HCT116 (cell line): ENCODE data around the gene CACNB1. TPM values are rescaled to one million over a fixed set of nuclear protein-coding genes. Genes with fewer than 3 reads are reported as not detected.

Source experiments
- ATAC-seq: fragments of 200-7000 bp; cut with Tn5 transposase; 2 replicates; pipeline ENCODE4 v1.9.1; 2020; ENCODE audit warnings: mild to moderate bottlenecking, moderate library complexity
- BruUV-seq: library from RNA; stranded (reverse); fragments of 400-500 nt; replicated peaks from 2 replicates; lab custom pipeline; 2021; lab: Mats Ljungman, UMichigan
- CTCF ChIA-PET: fragments of 300-600 bp; sonication (Branson Sonifier 250); formaldehyde crosslinking; loops from one replicate; lab custom pipeline; 2021; ENCODE audit warnings: antibody characterized with exemption; lab: Charles Lee
- POLR2A ChIA-PET: fragments of 300-600, 350-600 bp; sonication (Branson Sonifier 250); formaldehyde crosslinking; loops from one replicate; lab custom pipeline; 2021; ENCODE audit warnings: antibody characterized with exemption; lab: Charles Lee
- RAD21 ChIA-PET, 2 experiments: fragments of 300-600 bp; sonication (Branson Sonifier 250); formaldehyde crosslinking; loops; one replicate each; lab custom pipeline; 2023; ENCODE audit warnings: low total read pairs in 2 of 2; ENCODE audit not compliant: uncharacterized antibody in 2 of 2, unreplicated experiment in 2 of 2, low non-redundant PET in 1 of 2; lab: Charles Lee
- DNase-seq: peaks from one replicate; pipeline ENCODE4 v3.0.0-alpha.2; 2010; ENCODE audit warnings: low read depth, low spot score
- H2AFZ ChIP-seq: fragments of 200-600 bp; shearing (Covaris generic), sonication (generic); 2 replicates; pipeline ENCODE4 v1.6.1; 2017; ENCODE audit warnings: low read depth, mixed run types, mixed read lengths, antibody characterized with exemption, low read length; ENCODE audit not compliant: poor library complexity, severe bottlenecking
- H3K27ac ChIP-seq: 2 replicates; pipeline ENCODE4 v1.5.1; 2012; ENCODE audit warnings: low read depth, low read length
- H3K27me3 ChIP-seq: fragments of 200-600 bp; sonication (generic); 2 replicates; pipeline ENCODE4 v1.6.1; 2016; ENCODE audit warnings: mixed run types, low read length, mixed read lengths; ENCODE audit not compliant: insufficient read depth
- H3K36me3 ChIP-seq, 2 experiments: fragments of 200-500 bp in 1 of 2; fragments of 200-600 bp in 1 of 2; sonication (Bioruptor generic) in 1 of 2; sonication (generic) in 1 of 2; 2 replicates each; pipeline versions ENCODE4 v1.5.1 to v1.6.1; 2014 to 2016; ENCODE audit warnings: low read length in 2 of 2, inconsistent platforms in 1 of 2, mixed read lengths in 1 of 2, mixed run types in 1 of 2; ENCODE audit not compliant: insufficient read depth in 2 of 2, control insufficient read depth in 1 of 2
- H3K4me1 ChIP-seq, 2 experiments: fragments of 200-600 bp in 1 of 2; sonication (generic) in 1 of 2; 2 replicates each; pipeline versions ENCODE4 v1.5.1 to v1.6.1; 2012 to 2017; ENCODE audit warnings: low read length in 2 of 2, inconsistent platforms in 1 of 2, mild to moderate bottlenecking in 1 of 2, mixed read lengths in 1 of 2, mixed run types in 1 of 2, moderate library complexity in 1 of 2; ENCODE audit not compliant: insufficient read depth in 2 of 2, control insufficient read depth in 1 of 2
- H3K4me2 ChIP-seq: fragments of 200-600 bp; sonication (generic); 2 replicates; pipeline ENCODE4 v1.6.1; 2017; ENCODE audit warnings: mixed run types, low read length, mixed read lengths
- H3K4me3 ChIP-seq, 2 experiments: fragments of 200-600 bp in 1 of 2; sonication (generic) in 1 of 2; replicated peaks in 1 of 2; 2 replicates each; pipeline ENCODE4 v1.5.1; 2011 to 2016; ENCODE audit warnings: low read length in 2 of 2, control low read depth in 1 of 2, low read depth in 1 of 2, mild to moderate bottlenecking in 1 of 2, mixed read lengths in 1 of 2, mixed run types in 1 of 2
- H3K79me2 ChIP-seq: fragments of 200-600 bp; sonication (generic); 2 replicates; pipeline ENCODE4 v1.6.1; 2017; ENCODE audit warnings: mild to moderate bottlenecking, mixed run types, low read length, moderate library complexity, mixed read lengths; ENCODE audit not compliant: insufficient read depth
- H3K9ac ChIP-seq: fragments of 200-600 bp; sonication (generic); 2 replicates; pipeline ENCODE4 v1.6.1; 2016; ENCODE audit warnings: low read length, mixed read lengths
- H3K9me2 ChIP-seq: fragments of 200-600 bp; sonication (generic), shearing (Covaris generic); 2 replicates; pipeline ENCODE4 v1.6.1; 2017; ENCODE audit warnings: mixed run types, mild to moderate bottlenecking, moderate library complexity; ENCODE audit not compliant: insufficient read depth
- H3K9me3 ChIP-seq, 2 experiments: fragments of 200-500 bp in 1 of 2; fragments of 200-600 bp in 1 of 2; sonication (Bioruptor generic) in 1 of 2; sonication (generic) in 1 of 2; 2 replicates each; pipeline ENCODE4 v1.6.1; 2014 to 2017; ENCODE audit warnings: low read length in 2 of 2, mixed read lengths in 2 of 2, inconsistent platforms in 1 of 2, low read depth in 1 of 2, mild to moderate bottlenecking in 1 of 2, mixed run types in 1 of 2, moderate library complexity in 1 of 2; ENCODE audit not compliant: control insufficient read depth in 1 of 2, insufficient read depth in 1 of 2
- H4K20me1 ChIP-seq: fragments of 200-600 bp; sonication (generic), shearing (Covaris generic); 2 replicates; pipeline ENCODE4 v1.6.1; 2017; ENCODE audit warnings: mixed run types, mild to moderate bottlenecking, moderate library complexity; ENCODE audit not compliant: insufficient read depth
- CBX3 ChIP-seq: IDR thresholded peaks from 2 replicates; pipeline ENCODE4 v1.6.1; 2012; ENCODE audit warnings: low read depth
- EGR1 ChIP-seq: IDR thresholded peaks from 2 replicates; pipeline ENCODE4 v1.6.1; 2012; ENCODE audit warnings: low read depth
- EZH2 ChIP-seq: fragments of 200-600 bp; sonication (generic); IDR thresholded peaks from 2 replicates; pipeline ENCODE4 v1.6.1; 2017; ENCODE audit warnings: antibody characterized with exemption, mixed run types
- JUND ChIP-seq: IDR thresholded peaks from 2 replicates; pipeline ENCODE4 v1.6.1; 2012
- POLR2A ChIP-seq: IDR thresholded peaks from 2 replicates; pipeline ENCODE4 v1.7.0; 2011; ENCODE audit warnings: borderline replicate concordance; ENCODE audit not compliant: insufficient read depth, insufficient read length; ENCODE audit errors: extremely low read depth
- POLR2AphosphoS5 ChIP-seq: IDR thresholded peaks from 2 replicates; pipeline ENCODE4 v1.6.1; 2011; ENCODE audit warnings: mild to moderate bottlenecking, low read depth, low read length, moderate library complexity
- RAD21 ChIP-seq: IDR thresholded peaks from 2 replicates; pipeline ENCODE4 v1.6.1; 2012; ENCODE audit warnings: low read depth, mild to moderate bottlenecking
- SP1 ChIP-seq: IDR thresholded peaks from 2 replicates; pipeline ENCODE4 v1.6.1; 2012; ENCODE audit warnings: low read depth
- YY1 ChIP-seq: IDR thresholded peaks from 2 replicates; pipeline ENCODE4 v1.6.1; 2011; ENCODE audit warnings: low read length, low read depth, moderate library complexity, mild to moderate bottlenecking; ENCODE audit not compliant: insufficient replicate concordance; ENCODE audit errors: extremely low read depth
- ZNF274 ChIP-seq: fragments of 200-500 bp; sonication (Bioruptor generic); IDR thresholded peaks from 2 replicates; pipeline ENCODE4 v1.6.1; 2014; ENCODE audit warnings: mild to moderate bottlenecking, low read depth, low read length, inconsistent platforms
- intact Hi-C: fragments of 100-400 bp; cut with micrococcal nuclease; formaldehyde crosslinking; loops from 2 replicates; pipeline ENCODE4 v1.10.0; 2022
- total RNA-seq: library from RNA; stranded (reverse); gene quantifications from one replicate; pipeline ENCODE4 v1.2.1, GENCODE V29; 2021; ENCODE audit not compliant: unreplicated experiment
- TF ChIP-seq, protein P1 (sequence below): IDR thresholded peaks from 2 replicates; pipeline ENCODE4 v1.6.1; 2011; ENCODE audit warnings: mild to moderate bottlenecking, low read length, moderate library complexity; ENCODE audit not compliant: insufficient replicate concordance; ENCODE audit errors: extremely low read depth
- TF ChIP-seq, protein P2 (sequence below): IDR thresholded peaks from 2 replicates; pipeline ENCODE4 v1.6.1; 2012; ENCODE audit warnings: low read depth
- TF ChIP-seq, protein P3 (sequence below): IDR thresholded peaks from 2 replicates; pipeline ENCODE4 v1.6.1; 2012

CACNB1 gene
- total RNA-seq, 1 experiment from 2014 or later: 13.0 TPM

DNA sequence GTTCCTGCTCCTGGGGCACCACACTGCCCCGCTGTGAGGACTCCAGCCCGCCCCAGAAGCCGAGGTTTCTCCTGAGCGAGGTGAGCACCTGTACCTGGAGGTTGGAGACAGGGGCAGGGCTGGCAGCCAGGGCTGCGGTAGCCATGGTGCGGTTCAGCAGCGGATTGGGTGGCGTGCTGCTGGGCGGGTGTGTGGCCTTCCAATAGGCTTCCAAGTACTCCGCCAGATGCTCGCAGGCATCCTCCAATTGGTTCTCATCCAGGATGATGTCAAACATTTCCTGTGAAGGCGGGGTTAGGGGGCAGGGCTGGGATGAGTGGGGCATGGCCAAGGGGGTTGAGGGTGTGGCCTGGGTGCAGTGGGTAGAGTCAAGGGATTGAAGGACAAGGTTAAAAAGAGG lies 20.2 kb downstream of the CACNB1 start (continued):
- TF ChIP-seq SP1: no peak
- no peak for TF ChIP-seq YY1
- no peak for TF ChIP-seq CBX3
- TF ChIP-seq, protein P1, sequence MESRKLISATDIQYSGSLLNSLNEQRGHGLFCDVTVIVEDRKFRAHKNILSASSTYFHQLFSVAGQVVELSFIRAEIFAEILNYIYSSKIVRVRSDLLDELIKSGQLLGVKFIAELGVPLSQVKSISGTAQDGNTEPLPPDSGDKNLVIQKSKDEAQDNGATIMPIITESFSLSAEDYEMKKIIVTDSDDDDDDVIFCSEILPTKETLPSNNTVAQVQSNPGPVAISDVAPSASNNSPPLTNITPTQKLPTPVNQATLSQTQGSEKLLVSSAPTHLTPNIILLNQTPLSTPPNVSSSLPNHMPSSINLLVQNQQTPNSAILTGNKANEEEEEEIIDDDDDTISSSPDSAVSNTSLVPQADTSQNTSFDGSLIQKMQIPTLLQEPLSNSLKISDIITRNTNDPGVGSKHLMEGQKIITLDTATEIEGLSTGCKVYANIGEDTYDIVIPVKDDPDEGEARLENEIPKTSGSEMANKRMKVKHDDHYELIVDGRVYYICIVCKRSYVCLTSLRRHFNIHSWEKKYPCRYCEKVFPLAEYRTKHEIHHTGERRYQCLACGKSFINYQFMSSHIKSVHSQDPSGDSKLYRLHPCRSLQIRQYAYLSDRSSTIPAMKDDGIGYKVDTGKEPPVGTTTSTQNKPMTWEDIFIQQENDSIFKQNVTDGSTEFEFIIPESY: no peak
- no peak for TF ChIP-seq POLR2A
- TF ChIP-seq EZH2: no peak
- TF ChIP-seq, all 23 proteins: peak for 0

DNA sequence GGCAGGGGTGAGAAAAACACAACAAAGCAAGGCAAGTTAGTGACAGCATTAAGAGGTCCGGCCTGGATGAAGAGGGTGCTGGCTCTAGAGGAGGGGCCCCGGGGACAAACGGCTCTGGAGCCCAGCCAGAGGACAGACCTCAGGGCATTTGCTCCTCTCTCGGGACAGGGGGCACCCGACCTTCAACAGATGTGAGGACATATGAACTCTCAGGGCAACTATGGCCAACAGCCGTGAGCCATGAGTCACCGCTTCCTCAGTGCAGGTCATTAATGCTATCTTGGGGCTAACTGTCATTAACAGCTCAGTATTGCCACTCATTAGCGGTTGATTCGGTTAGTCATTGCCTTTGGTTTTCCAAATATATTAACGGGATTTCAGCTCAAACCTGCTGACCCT lies 21.8 kb downstream of the CACNB1 start:
- RAD21 ChIA-PET: interaction anchor here in 1 of 2 experiments (1.3 kb wide), 1 partner anchor 23 kb away, joined by 3 read pairs; no protein-coding TSS in a partner anchor
- no peak overlapping the region for H3K4me2 ChIP-seq
- H3K9ac ChIP-seq: no peak overlapping the region
- H3K27me3 ChIP-seq: no peaks in the 10 kb centered on the region
- no peak overlapping the region for H2AFZ ChIP-seq
- peaks cover 5 to 27% of the 10 kb centered on the region in 2 experiments; a peak in 3 of 4 replicates for H3K4me1 ChIP-seq
- H3K9me2 ChIP-seq: no peaks in the 10 kb centered on the region
- intact Hi-C loops: no loop called here
- POLR2A ChIA-PET: no interaction called here
- DNase-seq: no peak
- H4K20me1 ChIP-seq: no peaks in the 10 kb centered on the region
- no peak overlapping the region for H3K27ac ChIP-seq
- BruUV-seq: no TSS peak
- H3K79me2 ChIP-seq: no peaks in the 10 kb centered on the region
- CTCF ChIA-PET: interaction anchor here (1.1 to 3.4 kb wide), 10 partner anchors 8 to 243 kb away, joined by 3 to 62 read pairs (median 6); partner anchors contain the start of genes ARL5C and RPL19
- no peak for ATAC-seq
- H3K4me3 ChIP-seq: no peak overlapping the region
- H3K9me3 ChIP-seq: no peaks in the 10 kb centered on the region
- H3K36me3 ChIP-seq: peaks cover 3 to 5% of the 10 kb centered on the region in 2 experiments; a peak in 2 of 4 replicates
- no peak for TF ChIP-seq YY1
- no peak for TF ChIP-seq JUND
- no peak for TF ChIP-seq ZNF274
- TF ChIP-seq SP1: no peak
- no peak for TF ChIP-seq RAD21
- TF ChIP-seq, protein P2, sequence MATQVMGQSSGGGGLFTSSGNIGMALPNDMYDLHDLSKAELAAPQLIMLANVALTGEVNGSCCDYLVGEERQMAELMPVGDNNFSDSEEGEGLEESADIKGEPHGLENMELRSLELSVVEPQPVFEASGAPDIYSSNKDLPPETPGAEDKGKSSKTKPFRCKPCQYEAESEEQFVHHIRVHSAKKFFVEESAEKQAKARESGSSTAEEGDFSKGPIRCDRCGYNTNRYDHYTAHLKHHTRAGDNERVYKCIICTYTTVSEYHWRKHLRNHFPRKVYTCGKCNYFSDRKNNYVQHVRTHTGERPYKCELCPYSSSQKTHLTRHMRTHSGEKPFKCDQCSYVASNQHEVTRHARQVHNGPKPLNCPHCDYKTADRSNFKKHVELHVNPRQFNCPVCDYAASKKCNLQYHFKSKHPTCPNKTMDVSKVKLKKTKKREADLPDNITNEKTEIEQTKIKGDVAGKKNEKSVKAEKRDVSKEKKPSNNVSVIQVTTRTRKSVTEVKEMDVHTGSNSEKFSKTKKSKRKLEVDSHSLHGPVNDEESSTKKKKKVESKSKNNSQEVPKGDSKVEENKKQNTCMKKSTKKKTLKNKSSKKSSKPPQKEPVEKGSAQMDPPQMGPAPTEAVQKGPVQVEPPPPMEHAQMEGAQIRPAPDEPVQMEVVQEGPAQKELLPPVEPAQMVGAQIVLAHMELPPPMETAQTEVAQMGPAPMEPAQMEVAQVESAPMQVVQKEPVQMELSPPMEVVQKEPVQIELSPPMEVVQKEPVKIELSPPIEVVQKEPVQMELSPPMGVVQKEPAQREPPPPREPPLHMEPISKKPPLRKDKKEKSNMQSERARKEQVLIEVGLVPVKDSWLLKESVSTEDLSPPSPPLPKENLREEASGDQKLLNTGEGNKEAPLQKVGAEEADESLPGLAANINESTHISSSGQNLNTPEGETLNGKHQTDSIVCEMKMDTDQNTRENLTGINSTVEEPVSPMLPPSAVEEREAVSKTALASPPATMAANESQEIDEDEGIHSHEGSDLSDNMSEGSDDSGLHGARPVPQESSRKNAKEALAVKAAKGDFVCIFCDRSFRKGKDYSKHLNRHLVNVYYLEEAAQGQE: no peak
- no peak for TF ChIP-seq EZH2
- no peak for TF ChIP-seq EGR1
- no peak for TF ChIP-seq POLR2A
- TF ChIP-seq, protein P3, sequence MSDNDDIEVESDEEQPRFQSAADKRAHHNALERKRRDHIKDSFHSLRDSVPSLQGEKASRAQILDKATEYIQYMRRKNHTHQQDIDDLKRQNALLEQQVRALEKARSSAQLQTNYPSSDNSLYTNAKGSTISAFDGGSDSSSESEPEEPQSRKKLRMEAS: no peak
- TF ChIP-seq POLR2AphosphoS5: no peak
